Endothelial cell of umbilical vein (primary cell): ENCODE data around the gene MAGED1. TPM values are rescaled to one million over a fixed set of nuclear protein-coding genes. Genes with fewer than 3 reads are reported as not detected.

ENCODE experiments used
- Bru-seq: library from RNA; stranded (reverse); fragments of 400-500 nt; gene quantifications from one replicate; lab custom pipeline; 2021; lab: Mats Ljungman, UMichigan
- BruChase-seq, 2 experiments: library from RNA; stranded (reverse); fragments of 400-500 nt; gene quantifications; one replicate each; lab custom pipeline; 2021; lab: Mats Ljungman, UMichigan
- BruUV-seq: library from RNA; stranded (reverse); fragments of 400-500 nt; replicated peaks from 2 replicates; lab custom pipeline; 2021; lab: Mats Ljungman, UMichigan
- CTCF ChIA-PET: fragments of 300-600, 350-600 bp; sonication (Branson Sonifier 250); formaldehyde crosslinking; loops from one replicate; lab custom pipeline; 2021; ENCODE audit warnings: antibody characterized with exemption, inconsistent platforms; lab: Charles Lee
- POLR2A ChIA-PET: fragments of 300-600, 350-600 bp; sonication (Branson Sonifier 250); formaldehyde crosslinking; loops from one replicate; lab custom pipeline; 2021; ENCODE audit warnings: antibody characterized with exemption, inconsistent platforms; lab: Charles Lee
- DNase-seq: peaks from one replicate; pipeline ENCODE4 v3.0.0-alpha.2; 2011; ENCODE audit warnings: low read depth, low spot score
- FAIRE-seq: peaks from 2 replicates; lab custom pipeline; 2011; peaks lifted over from hg19 to GRCh38; lab: Jason Lieb, UNC
- H2AFZ ChIP-seq: 2 replicates; pipeline ENCODE4 v1.6.0; 2012; ENCODE audit warnings: low read depth, low read length, control low read depth, inconsistent platforms
- H3K27ac ChIP-seq: 2 replicates; pipeline ENCODE4 v1.5.1; 2011; ENCODE audit warnings: low read depth, mild to moderate bottlenecking, control low read depth, low read length, moderate library complexity; ENCODE audit not compliant: insufficient read depth
- H3K27me3 ChIP-seq, 2 experiments: 2 replicates each; pipeline versions ENCODE4 v1.6.0 to v1.6.1; 2011; ENCODE audit warnings: low read length in 2 of 2, mixed read lengths in 1 of 2; ENCODE audit not compliant: control insufficient read depth in 2 of 2, insufficient read depth in 2 of 2
- H3K36me3 ChIP-seq, 2 experiments: 2 replicates in 1 of 2; 3 replicates in 1 of 2; pipeline ENCODE4 v1.5.1; 2011; ENCODE audit warnings: low read length in 2 of 2, mild to moderate bottlenecking in 1 of 2, moderate library complexity in 1 of 2; ENCODE audit not compliant: control insufficient read depth in 2 of 2, insufficient read depth in 2 of 2; ENCODE audit errors: extremely low read depth in 1 of 2
- H3K4me1 ChIP-seq: 3 replicates; pipeline ENCODE4 v1.5.1; 2011; ENCODE audit warnings: mild to moderate bottlenecking, low read length; ENCODE audit not compliant: control insufficient read depth, insufficient read depth; ENCODE audit errors: extremely low read depth
- H3K4me2 ChIP-seq: 2 replicates; pipeline ENCODE4 v1.6.1; 2011; ENCODE audit warnings: low read length, control low read depth, mixed read lengths; ENCODE audit not compliant: insufficient read depth
- H3K4me3 ChIP-seq, 3 experiments: fragments of 200-600 bp in 1 of 3; sonication (generic), shearing (Covaris generic) in 1 of 3; replicated peaks in 1 of 3; 2 replicates each; pipeline ENCODE4 v1.5.1; 2011 to 2016; ENCODE audit warnings: control low read depth in 3 of 3, low read length in 3 of 3, mild to moderate bottlenecking in 2 of 3, inconsistent platforms in 1 of 3, low read depth in 1 of 3, moderate library complexity in 1 of 3; ENCODE audit not compliant: insufficient read depth in 1 of 3
- H3K79me2 ChIP-seq: 2 replicates; pipeline ENCODE4 v1.6.0; 2012; ENCODE audit warnings: low read length, inconsistent platforms; ENCODE audit not compliant: control insufficient read depth, insufficient read depth
- H3K9ac ChIP-seq: replicated peaks from 2 replicates; pipeline ENCODE3; 2011; ENCODE audit warnings: low read length, control low read depth; ENCODE audit not compliant: insufficient read depth; ENCODE audit errors: extremely low read depth
- H3K9me1 ChIP-seq: replicated peaks from 3 replicates; pipeline ENCODE4 v1.6.0; 2011; ENCODE audit warnings: mild to moderate bottlenecking, low read length; ENCODE audit not compliant: control insufficient read depth, insufficient read depth; ENCODE audit errors: extremely low read depth
- H3K9me3 ChIP-seq: replicated peaks from 2 replicates; pipeline ENCODE4 v1.5.1; 2012; ENCODE audit warnings: low read length, inconsistent platforms; ENCODE audit not compliant: control insufficient read depth, insufficient read depth
- H4K20me1 ChIP-seq: replicated peaks from 2 replicates; pipeline ENCODE3; 2011; ENCODE audit warnings: mild to moderate bottlenecking, low read length; ENCODE audit not compliant: control insufficient read depth, insufficient read depth; ENCODE audit errors: extremely low read depth
- FOS ChIP-seq: IDR thresholded peaks from 2 replicates; pipeline ENCODE4 v1.6.1; 2011; ENCODE audit warnings: mild to moderate bottlenecking, low read length, moderate library complexity, borderline replicate concordance; ENCODE audit not compliant: insufficient read depth
- JUN ChIP-seq: IDR thresholded peaks from 2 replicates; pipeline ENCODE4 v1.6.1; 2011; ENCODE audit warnings: borderline replicate concordance, low read depth; ENCODE audit not compliant: insufficient read length, insufficient read depth
- POLR2A ChIP-seq: IDR thresholded peaks from 2 replicates; pipeline ENCODE4 v1.6.1; 2012; ENCODE audit warnings: low read depth, mild to moderate bottlenecking, control low read depth, low read length
- POLR2AphosphoS5 ChIP-seq: IDR thresholded peaks from 2 replicates; pipeline ENCODE4 v1.6.1; 2012; ENCODE audit warnings: low read depth, mild to moderate bottlenecking, control low read depth, low read length, moderate library complexity; ENCODE audit not compliant: insufficient read depth
- dilution Hi-C: fragments of 300-500 bp; cut with MboI; formaldehyde crosslinking; loops from one replicate; pipeline ENCODE4 v1.15.0; 2019; ENCODE audit warnings: low sequenced_read_pairs; ENCODE audit not compliant: extremely low pct_ligation_motif_present
- intact Hi-C: fragments of 100-400 bp; cut with micrococcal nuclease; formaldehyde crosslinking; loops from one replicate; pipeline ENCODE4 v1.10.0; 2022
- long read RNA-seq: library from polyadenylated mRNA; stranded (forward); transcript quantifications from one replicate; pipeline ENCODE4 v2.0.0, GENCODE V29; 2021
- polyA minus RNA-seq, 3 experiments: library from RNA; depleted of rRNA, polyadenylated mRNA; stranded (reverse); fragments of >200 nt; gene quantifications; 1 replicate in 1 of 3; 2 replicates in 2 of 3; pipeline ENCODE4 v1.2.3, GENCODE V29; 2011
- polyA plus RNA-seq, 4 experiments: library from polyadenylated mRNA; depleted of rRNA in 3 of 4; stranded (reverse) in 3 of 4; unstranded in 1 of 4; fragments of >200 nt; gene quantifications; 2 replicates each; pipeline versions ENCODE4 v1.2.1 to v1.2.3, GENCODE V29; 2011 to 2012; ENCODE audit warnings: missing spikeins in 1 of 4
- total RNA-seq: library from RNA; stranded (reverse); gene quantifications from 2 replicates; pipeline ENCODE4 v1.2.3, GENCODE V29; 2021

Gene MAGED1, protein sequence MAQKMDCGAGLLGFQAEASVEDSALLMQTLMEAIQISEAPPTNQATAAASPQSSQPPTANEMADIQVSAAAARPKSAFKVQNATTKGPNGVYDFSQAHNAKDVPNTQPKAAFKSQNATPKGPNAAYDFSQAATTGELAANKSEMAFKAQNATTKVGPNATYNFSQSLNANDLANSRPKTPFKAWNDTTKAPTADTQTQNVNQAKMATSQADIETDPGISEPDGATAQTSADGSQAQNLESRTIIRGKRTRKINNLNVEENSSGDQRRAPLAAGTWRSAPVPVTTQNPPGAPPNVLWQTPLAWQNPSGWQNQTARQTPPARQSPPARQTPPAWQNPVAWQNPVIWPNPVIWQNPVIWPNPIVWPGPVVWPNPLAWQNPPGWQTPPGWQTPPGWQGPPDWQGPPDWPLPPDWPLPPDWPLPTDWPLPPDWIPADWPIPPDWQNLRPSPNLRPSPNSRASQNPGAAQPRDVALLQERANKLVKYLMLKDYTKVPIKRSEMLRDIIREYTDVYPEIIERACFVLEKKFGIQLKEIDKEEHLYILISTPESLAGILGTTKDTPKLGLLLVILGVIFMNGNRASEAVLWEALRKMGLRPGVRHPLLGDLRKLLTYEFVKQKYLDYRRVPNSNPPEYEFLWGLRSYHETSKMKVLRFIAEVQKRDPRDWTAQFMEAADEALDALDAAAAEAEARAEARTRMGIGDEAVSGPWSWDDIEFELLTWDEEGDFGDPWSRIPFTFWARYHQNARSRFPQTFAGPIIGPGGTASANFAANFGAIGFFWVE
- total RNA-seq (192 and 207 TPM in 2 replicates), polyA plus RNA-seq (190 and 198 TPM in 2 replicates), polyA minus RNA-seq (131 and 179 TPM in 2 replicates), Bru-seq, nascent RNA (percentile 63 among the genes with signal in this experiment), BruChase-seq, experiment 1, labeled RNA remaining after a 6-hour chase (percentile 71 among the genes with signal in this experiment), BruChase-seq, experiment 2, labeled RNA remaining after a 2-hour chase (percentile 59 among the genes with signal in this experiment)
- polyA plus RNA-seq (2011; cell fraction: cytosol; rRNA removed): 174 and 181 TPM in 2 replicates
- 161 and 165 TPM in 2 replicates for polyA plus RNA-seq (2011; cell fraction: nucleus; rRNA removed)
- 210 and 229 TPM in 2 replicates for polyA plus RNA-seq (2012)
- polyA minus RNA-seq (2011; cell fraction: cytosol; rRNA and poly(A)+ RNA removed): not detected
- polyA minus RNA-seq (2011; cell fraction: nucleus; rRNA and poly(A)+ RNA removed): 46.4 and 67.7 TPM in 2 replicates
- long read RNA-seq, transcript MAGED1-204 (13 exons, 2,701 nt): minor isoform, 42 of 701 reads
- long read RNA-seq, transcript MAGED1-201 (13 exons, 2,747 nt): major isoform, 464 of 701 reads
- long read RNA-seq, partial matches to known transcripts: 152 of 701 reads
- long read RNA-seq, other reads (novel, unspliced or antisense): 42 of 701 reads

DNA sequence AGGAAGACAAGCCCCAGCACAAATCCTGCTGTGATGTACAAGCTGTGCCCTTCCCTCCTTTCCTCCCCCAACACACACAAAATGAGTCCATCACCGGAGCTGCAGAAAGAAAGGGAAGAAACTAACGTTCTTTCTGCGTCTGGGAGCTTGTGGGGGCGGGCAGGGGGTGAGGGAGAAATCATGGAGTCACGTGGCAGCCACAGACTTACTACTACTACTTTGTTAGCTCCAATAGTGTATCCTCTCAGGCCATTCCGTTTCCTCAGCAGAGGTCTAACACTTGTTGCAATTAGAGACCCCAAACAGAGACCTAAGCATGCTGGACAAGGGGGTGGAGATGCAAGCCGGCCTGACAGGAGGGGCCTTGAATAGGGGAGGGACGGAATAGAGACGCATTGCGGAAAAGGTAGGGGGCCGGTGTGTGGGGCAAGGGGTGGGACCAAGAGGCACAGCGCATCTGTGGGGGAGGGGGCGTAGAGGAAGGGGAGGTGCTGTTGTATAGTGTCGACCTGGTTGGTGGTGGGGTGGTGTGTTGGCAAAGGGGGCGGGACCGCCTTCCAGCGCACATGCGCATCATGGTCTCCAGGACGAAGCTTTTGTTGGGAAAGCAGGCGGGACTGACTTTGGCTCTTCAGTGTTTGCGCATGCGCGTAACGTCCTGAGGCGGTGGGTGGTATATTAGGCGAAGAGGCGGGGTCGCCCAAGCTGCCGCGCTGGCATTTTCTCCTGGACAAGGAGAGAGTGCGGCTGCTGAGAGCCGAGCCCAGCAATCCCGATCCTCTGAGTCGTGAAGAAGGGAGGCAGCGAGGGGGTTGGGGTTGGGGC lies at the start of gene MAGED1:
Gene MAGED1, plus strand, starts transcription at position 703 of the 825 bp plus-strand sequence. CDS start 682 bp downstream, outside the sequence.
- Histone ChIP-seq H4K20me1 (no peaks in the 10 kb centered on the region), H3K9me3 (no peaks in the 10 kb centered on the region), H3K9ac (peak within 1 kb of the TSS; percentile 81), H3K4me3 (peak within 1 kb of the TSS; percentile 61 to 87 (median 77)), H3K4me2 (peak within 1 kb of the TSS; percentile 53), H3K9me1 (no peaks in the 10 kb centered on the region), H3K4me1 (peaks cover 17% of the 10 kb centered on the region), H3K27me3 (no peaks in the 10 kb centered on the region), H2AFZ (peak within 1 kb of the TSS; percentile 64), H3K36me3 (peaks cover 13% of the 10 kb centered on the region in 2 experiments), H3K27ac (peak within 1 kb of the TSS; percentile 40), H3K79me2 (peaks cover 27% of the 10 kb centered on the region)
- DNase-seq (peak; percentile 98), FAIRE-seq (peak; percentile 98)
- ChIA-PET POLR2A (interaction anchor here (0.6 kb wide), 1 partner anchor 142 kb away, joined by 3 read pairs; no protein-coding TSS in a partner anchor), CTCF (interaction anchor here (1.3 to 1.4 kb wide), 2 partner anchors 252 to 369 kb away, joined by 3 to 4 read pairs; no protein-coding TSS in a partner anchor)
- BruUV-seq: TSS peak; percentile 40
- TF ChIP-seq POLR2A (peak; percentile 92), FOS (no peak), JUN (no peak), POLR2AphosphoS5 (peak; percentile 90)
- dilution Hi-C loops: no loop called here
- intact Hi-C loops: no loop called here
